ENCODE results near the gene ROR1.
A peak's percentile ranks its signal among the peaks of the same experiment; 100 is the strongest.

Gene ROR1

DNA sequence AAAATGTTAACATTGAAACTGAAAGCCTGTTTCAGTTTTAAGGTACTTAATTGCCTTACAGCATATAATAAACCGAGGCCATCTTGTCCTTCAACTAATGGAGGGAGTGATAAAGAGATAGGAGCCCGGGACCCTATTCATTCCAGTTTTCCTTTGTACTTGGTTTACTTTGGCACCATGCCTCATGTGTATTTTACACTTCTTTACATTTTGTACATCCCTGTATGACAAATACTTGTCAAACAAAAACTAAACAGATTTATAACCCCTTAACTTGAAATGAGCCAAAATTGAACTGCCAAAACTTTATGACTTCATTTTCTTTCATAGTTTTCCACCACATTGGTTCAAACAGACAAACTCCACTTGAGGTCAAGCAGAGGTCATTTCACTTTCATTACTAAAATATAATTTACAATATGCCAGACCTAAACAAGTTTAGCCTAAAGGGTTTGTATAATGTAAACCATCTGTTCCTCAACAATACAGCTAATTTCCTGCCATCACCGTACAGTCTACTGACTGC, 398.7 kb downstream of the ROR1 start (continued):
- TF ChIP-seq, protein P1, sequence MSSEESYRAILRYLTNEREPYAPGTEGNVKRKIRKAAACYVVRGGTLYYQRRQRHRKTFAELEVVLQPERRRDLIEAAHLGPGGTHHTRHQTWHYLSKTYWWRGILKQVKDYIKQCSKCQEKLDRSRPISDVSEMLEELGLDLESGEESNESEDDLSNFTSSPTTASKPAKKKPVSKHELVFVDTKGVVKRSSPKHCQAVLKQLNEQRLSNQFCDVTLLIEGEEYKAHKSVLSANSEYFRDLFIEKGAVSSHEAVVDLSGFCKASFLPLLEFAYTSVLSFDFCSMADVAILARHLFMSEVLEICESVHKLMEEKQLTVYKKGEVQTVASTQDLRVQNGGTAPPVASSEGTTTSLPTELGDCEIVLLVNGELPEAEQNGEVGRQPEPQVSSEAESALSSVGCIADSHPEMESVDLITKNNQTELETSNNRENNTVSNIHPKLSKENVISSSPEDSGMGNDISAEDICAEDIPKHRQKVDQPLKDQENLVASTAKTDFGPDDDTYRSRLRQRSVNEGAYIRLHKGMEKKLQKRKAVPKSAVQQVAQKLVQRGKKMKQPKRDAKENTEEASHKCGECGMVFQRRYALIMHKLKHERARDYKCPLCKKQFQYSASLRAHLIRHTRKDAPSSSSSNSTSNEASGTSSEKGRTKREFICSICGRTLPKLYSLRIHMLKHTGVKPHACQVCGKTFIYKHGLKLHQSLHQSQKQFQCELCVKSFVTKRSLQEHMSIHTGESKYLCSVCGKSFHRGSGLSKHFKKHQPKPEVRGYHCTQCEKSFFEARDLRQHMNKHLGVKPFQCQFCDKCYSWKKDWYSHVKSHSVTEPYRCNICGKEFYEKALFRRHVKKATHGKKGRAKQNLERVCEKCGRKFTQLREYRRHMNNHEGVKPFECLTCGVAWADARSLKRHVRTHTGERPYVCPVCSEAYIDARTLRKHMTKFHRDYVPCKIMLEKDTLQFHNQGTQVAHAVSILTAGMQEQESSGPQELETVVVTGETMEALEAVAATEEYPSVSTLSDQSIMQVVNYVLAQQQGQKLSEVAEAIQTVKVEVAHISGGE (tag by site-specific recombination; conservative IDR thresholded peaks at IDR 0.05; ENCODE audit: low read depth), result no peak
- TF ChIP-seq, protein P2, sequence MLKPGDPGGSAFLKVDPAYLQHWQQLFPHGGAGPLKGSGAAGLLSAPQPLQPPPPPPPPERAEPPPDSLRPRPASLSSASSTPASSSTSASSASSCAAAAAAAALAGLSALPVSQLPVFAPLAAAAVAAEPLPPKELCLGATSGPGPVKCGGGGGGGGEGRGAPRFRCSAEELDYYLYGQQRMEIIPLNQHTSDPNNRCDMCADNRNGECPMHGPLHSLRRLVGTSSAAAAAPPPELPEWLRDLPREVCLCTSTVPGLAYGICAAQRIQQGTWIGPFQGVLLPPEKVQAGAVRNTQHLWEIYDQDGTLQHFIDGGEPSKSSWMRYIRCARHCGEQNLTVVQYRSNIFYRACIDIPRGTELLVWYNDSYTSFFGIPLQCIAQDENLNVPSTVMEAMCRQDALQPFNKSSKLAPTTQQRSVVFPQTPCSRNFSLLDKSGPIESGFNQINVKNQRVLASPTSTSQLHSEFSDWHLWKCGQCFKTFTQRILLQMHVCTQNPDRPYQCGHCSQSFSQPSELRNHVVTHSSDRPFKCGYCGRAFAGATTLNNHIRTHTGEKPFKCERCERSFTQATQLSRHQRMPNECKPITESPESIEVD (tag by site-specific recombination; IDR thresholded peaks at IDR 0.05), result peak; percentile 99
- no peak for TF ChIP-seq ZNF677 (tag by site-specific recombination; IDR thresholded peaks at IDR 0.05)
- TF ChIP-seq ZNF837 (tag by site-specific recombination; IDR thresholded peaks at IDR 0.05), result no peak
- TF ChIP-seq ZNF561 (tag by site-specific recombination; IDR thresholded peaks at IDR 0.05; ENCODE audit: borderline replicate concordance), result peak; percentile 30; the same call in 1 of the 2 replicates
- TF ChIP-seq ZNF830 (tag by site-specific recombination; IDR thresholded peaks at IDR 0.05; ENCODE audit: low read depth), result no peak
- TF ChIP-seq ZNF530 (tag by site-specific recombination; IDR thresholded peaks at IDR 0.05; ENCODE audit: low read depth), result no peak
- no peak for TF ChIP-seq ZNF248 (tag by site-specific recombination; IDR thresholded peaks at IDR 0.05)
- TF ChIP-seq ZNF138 (tag by site-specific recombination; IDR thresholded peaks at IDR 0.05; ENCODE audit: borderline replicate concordance), result no peak
- TF ChIP-seq ZSCAN23 (tag by site-specific recombination; IDR thresholded peaks at IDR 0.05), result peak; percentile 82
- TF ChIP-seq BCL11B (tag by site-specific recombination; IDR thresholded peaks at IDR 0.05; ENCODE audit: low read depth), result no peak
- TF ChIP-seq ZNF585B (tag by site-specific recombination; IDR thresholded peaks at IDR 0.05), result no peak
- no peak for TF ChIP-seq SETDB1 (IDR thresholded peaks at IDR 0.05; ENCODE audit: insufficient read length, low read length)
- TF ChIP-seq, protein P3, sequence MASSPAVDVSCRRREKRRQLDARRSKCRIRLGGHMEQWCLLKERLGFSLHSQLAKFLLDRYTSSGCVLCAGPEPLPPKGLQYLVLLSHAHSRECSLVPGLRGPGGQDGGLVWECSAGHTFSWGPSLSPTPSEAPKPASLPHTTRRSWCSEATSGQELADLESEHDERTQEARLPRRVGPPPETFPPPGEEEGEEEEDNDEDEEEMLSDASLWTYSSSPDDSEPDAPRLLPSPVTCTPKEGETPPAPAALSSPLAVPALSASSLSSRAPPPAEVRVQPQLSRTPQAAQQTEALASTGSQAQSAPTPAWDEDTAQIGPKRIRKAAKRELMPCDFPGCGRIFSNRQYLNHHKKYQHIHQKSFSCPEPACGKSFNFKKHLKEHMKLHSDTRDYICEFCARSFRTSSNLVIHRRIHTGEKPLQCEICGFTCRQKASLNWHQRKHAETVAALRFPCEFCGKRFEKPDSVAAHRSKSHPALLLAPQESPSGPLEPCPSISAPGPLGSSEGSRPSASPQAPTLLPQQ (tag by site-specific recombination; IDR thresholded peaks at IDR 0.05), result 0 out of 2 replicates have a peak, but pooled peaks have one; percentile 22
- peak; percentile 5 for TF ChIP-seq ZNF529 (tag by site-specific recombination; IDR thresholded peaks at IDR 0.05; ENCODE audit: insufficient replicate concordance)
- peak; percentile 79 for TF ChIP-seq ZNF10 (tag by site-specific recombination; IDR thresholded peaks at IDR 0.05)
- peak; percentile 52; the same call in 1 of the 2 replicates for TF ChIP-seq YY1 (tag by site-specific recombination; IDR thresholded peaks at IDR 0.05)
- TF ChIP-seq, protein P4, sequence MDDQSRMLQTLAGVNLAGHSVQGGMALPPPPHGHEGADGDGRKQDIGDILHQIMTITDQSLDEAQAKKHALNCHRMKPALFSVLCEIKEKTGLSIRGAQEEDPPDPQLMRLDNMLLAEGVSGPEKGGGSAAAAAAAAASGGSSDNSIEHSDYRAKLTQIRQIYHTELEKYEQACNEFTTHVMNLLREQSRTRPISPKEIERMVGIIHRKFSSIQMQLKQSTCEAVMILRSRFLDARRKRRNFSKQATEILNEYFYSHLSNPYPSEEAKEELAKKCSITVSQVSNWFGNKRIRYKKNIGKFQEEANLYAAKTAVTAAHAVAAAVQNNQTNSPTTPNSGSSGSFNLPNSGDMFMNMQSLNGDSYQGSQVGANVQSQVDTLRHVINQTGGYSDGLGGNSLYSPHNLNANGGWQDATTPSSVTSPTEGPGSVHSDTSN (CRISPR knock-in tag; IDR thresholded peaks at IDR 0.05), result no peak
- TF ChIP-seq, protein P5, sequence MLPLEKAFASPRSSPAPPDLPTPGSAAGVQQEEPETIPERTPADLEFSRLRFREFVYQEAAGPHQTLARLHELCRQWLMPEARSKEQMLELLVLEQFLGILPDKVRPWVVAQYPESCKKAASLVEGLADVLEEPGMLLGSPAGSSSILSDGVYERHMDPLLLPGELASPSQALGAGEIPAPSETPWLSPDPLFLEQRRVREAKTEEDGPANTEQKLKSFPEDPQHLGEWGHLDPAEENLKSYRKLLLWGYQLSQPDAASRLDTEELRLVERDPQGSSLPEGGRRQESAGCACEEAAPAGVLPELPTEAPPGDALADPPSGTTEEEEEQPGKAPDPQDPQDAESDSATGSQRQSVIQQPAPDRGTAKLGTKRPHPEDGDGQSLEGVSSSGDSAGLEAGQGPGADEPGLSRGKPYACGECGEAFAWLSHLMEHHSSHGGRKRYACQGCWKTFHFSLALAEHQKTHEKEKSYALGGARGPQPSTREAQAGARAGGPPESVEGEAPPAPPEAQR (tag by site-specific recombination; IDR thresholded peaks at IDR 0.05), result 0 out of 2 replicates have a peak, but pooled peaks have one; percentile 29
- TF ChIP-seq SP2 (tag by site-specific recombination; IDR thresholded peaks at IDR 0.05), result peak; percentile 38; the same call in 1 of the 2 replicates
- peak; percentile 34; the same call in 1 of the 2 replicates for TF ChIP-seq ZNF2 (tag by site-specific recombination; IDR thresholded peaks at IDR 0.05)
- TF ChIP-seq MZF1 (tag by site-specific recombination; IDR thresholded peaks at IDR 0.05; ENCODE audit: borderline replicate concordance), result peak; percentile 15; the same call in 1 of the 2 replicates

Measured in HEK293 (cell line).